Activated naive CD8-positive, alpha-beta T cell treated with anti-CD3 and anti-CD28 coated beads, Interleukin-2, amount 10 ng/mL, durations not matched to agents 7 days and 5 days (primary cell): ENCODE measurements around the gene ZNF793. TPM values are rescaled to one million over a fixed set of nuclear protein-coding genes. Genes with fewer than 3 reads are reported as not detected.

Experiments used
- ATAC-seq: fragments of 150-1000 bp; cut with Tn5 transposase; one replicate; pipeline ENCODE4 v1.10.0; 2021; ENCODE audit warnings: low read depth, moderate library complexity
- POLR2A ChIA-PET: fragments of 350-600 bp; sonication (Branson Sonifier 250); formaldehyde crosslinking; loops from one replicate; lab custom pipeline; 2021; ENCODE audit warnings: antibody characterized with exemption; lab: Charles Lee
- DNase-seq: peaks from one replicate; pipeline ENCODE4 v3.0.0; 2021
- H3K27ac Mint-ChIP-seq: one replicate; pipeline ENCODE4 v1.8.0; 2022; ENCODE audit warnings: mild to moderate bottlenecking, mixed read lengths
- H3K27me3 Mint-ChIP-seq: one replicate; pipeline ENCODE4 v1.8.0; 2022; ENCODE audit warnings: mild to moderate bottlenecking, moderate library complexity, mixed read lengths
- H3K36me3 Mint-ChIP-seq: one replicate; pipeline ENCODE4 v1.8.0; 2021; ENCODE audit warnings: mild to moderate bottlenecking, mixed read lengths
- H3K4me1 Mint-ChIP-seq: one replicate; pipeline ENCODE4 v1.8.0; 2021; ENCODE audit warnings: mixed read lengths
- H3K4me3 Mint-ChIP-seq: one replicate; pipeline ENCODE4 v1.8.0; 2022; ENCODE audit warnings: mild to moderate bottlenecking, moderate library complexity, mixed read lengths
- H3K9me3 Mint-ChIP-seq: one replicate; pipeline ENCODE4 v1.8.0; 2021; ENCODE audit warnings: mixed read lengths
- total RNA-seq, 2 experiments: library from RNA; stranded (reverse); gene quantifications; one replicate each; pipeline ENCODE4 v1.2.3, GENCODE V29; 2021

The ZNF793 gene
- total RNA-seq, 2 experiments from 2014 or later: 10.6 to 11.1 TPM

GRCh38 chr19:37511186-37511585 is 4.4 kb downstream of the ZNF793 start:
- ATAC-seq (no peak), DNase-seq (no peak)
- H3K4me1 Mint-ChIP-seq: no peaks in the 10 kb centered on the region
- H3K4me3 Mint-ChIP-seq: no peak overlapping the region
- H3K9me3 Mint-ChIP-seq: peaks cover 24% of the 10 kb centered on the region
- POLR2A ChIA-PET: no interaction called here
- H3K27ac Mint-ChIP-seq: no peak overlapping the region
- no peaks in the 10 kb centered on the region for H3K27me3 Mint-ChIP-seq
- H3K36me3 Mint-ChIP-seq: peaks cover 58% of the 10 kb centered on the region

- H3K27me3 Mint-ChIP-seq: no peaks in the 10 kb centered on the region
- peaks cover 65% of the 10 kb centered on the region for H3K36me3 Mint-ChIP-seq
- POLR2A ChIA-PET: no interaction called here
- peaks cover 24% of the 10 kb centered on the region for H3K9me3 Mint-ChIP-seq
- H3K4me1 Mint-ChIP-seq: no peaks in the 10 kb centered on the region
- DNase-seq (no peak), ATAC-seq (no peak)
- no peak overlapping the region for H3K4me3 Mint-ChIP-seq
- no peak overlapping the region for H3K27ac Mint-ChIP-seq
Measured at GRCh38 chr19:37511821-37512220, 5.1 kb downstream of the ZNF793 start.

GRCh38 chr19:37513397-37513796 is 6.7 kb downstream of the ZNF793 start:
- POLR2A ChIA-PET: no interaction called here
- H3K36me3 Mint-ChIP-seq: peaks cover 66% of the 10 kb centered on the region
- H3K9me3 Mint-ChIP-seq: peaks cover 23% of the 10 kb centered on the region
- no peak overlapping the region for H3K4me3 Mint-ChIP-seq
- no peak for ATAC-seq
- no peak for DNase-seq
- H3K4me1 Mint-ChIP-seq: no peaks in the 10 kb centered on the region
- H3K27me3 Mint-ChIP-seq: no peaks in the 10 kb centered on the region
- H3K27ac Mint-ChIP-seq: no peak overlapping the region

- DNase-seq (no peak), ATAC-seq (no peak)
- POLR2A ChIA-PET: no interaction called here
- Mint-ChIP-seq H3K9me3 (peaks cover 23% of the 10 kb centered on the region), H3K4me3 (no peak overlapping the region), H3K36me3 (peaks cover 55% of the 10 kb centered on the region), H3K27me3 (no peaks in the 10 kb centered on the region), H3K4me1 (no peaks in the 10 kb centered on the region), H3K27ac (no peak overlapping the region)
Measured at GRCh38 chr19:37519890-37520289, 13.2 kb downstream of the ZNF793 start.

GRCh38 chr19:37537391-37537947 is 30.7 kb downstream of the ZNF793 start:
- H3K36me3 Mint-ChIP-seq: peaks cover 51% of the 10 kb centered on the region
- DNase-seq (no peak), ATAC-seq (no peak)
- no peak overlapping the region for H3K4me3 Mint-ChIP-seq
- POLR2A ChIA-PET: no interaction called here
- H3K9me3 Mint-ChIP-seq: peaks cover 34% of the 10 kb centered on the region
- no peaks in the 10 kb centered on the region for H3K27me3 Mint-ChIP-seq
- no peak overlapping the region for H3K27ac Mint-ChIP-seq
- no peaks in the 10 kb centered on the region for H3K4me1 Mint-ChIP-seq

GRCh38 chr19:37551129-37551993 is 44.6 kb downstream of the ZNF793 start:
- Mint-ChIP-seq H3K9me3 (peaks cover 32% of the 10 kb centered on the region), H3K36me3 (peaks cover 9% of the 10 kb centered on the region), H3K4me3 (peak overlapping the region; percentile 99), H3K27me3 (no peaks in the 10 kb centered on the region), H3K27ac (peak overlapping the region; percentile 96), H3K4me1 (no peaks in the 10 kb centered on the region)
- POLR2A ChIA-PET: interaction anchor here (1.0 to 2.0 kb wide), 7 partner anchors 36 to 1337 kb away, joined by 3 to 10 read pairs (median 3); partner anchors contain the start of genes ZNF146, ZNF527, ZNF540 and ZNF565
- peak; percentile 90 for DNase-seq
- ATAC-seq: peak; percentile 88

- H3K4me3 Mint-ChIP-seq: no peak overlapping the region
- no peaks in the 10 kb centered on the region for H3K4me1 Mint-ChIP-seq
- ATAC-seq (no peak), DNase-seq (no peak)
- POLR2A ChIA-PET: no interaction called here
- H3K9me3 Mint-ChIP-seq: peaks cover 41% of the 10 kb centered on the region
- no peak overlapping the region for H3K27ac Mint-ChIP-seq
- H3K36me3 Mint-ChIP-seq: peaks cover 37% of the 10 kb centered on the region
- H3K27me3 Mint-ChIP-seq: no peaks in the 10 kb centered on the region
Measured at GRCh38 chr19:37563518-37563917, 56.8 kb downstream of the ZNF793 start.

GRCh38 chr19:37564624-37565369 is 58.1 kb downstream of the ZNF793 start:
- ATAC-seq: no peak
- POLR2A ChIA-PET: no interaction called here
- Mint-ChIP-seq H3K4me1 (no peaks in the 10 kb centered on the region), H3K4me3 (no peak overlapping the region), H3K36me3 (peaks cover 36% of the 10 kb centered on the region), H3K27ac (no peak overlapping the region), H3K27me3 (no peaks in the 10 kb centered on the region), H3K9me3 (peaks cover 44% of the 10 kb centered on the region)
- DNase-seq: no peak

GRCh38 chr19:37565370-37565669 is 58.6 kb downstream of the ZNF793 start:
- Mint-ChIP-seq H3K4me3 (no peak overlapping the region), H3K9me3 (peaks cover 46% of the 10 kb centered on the region), H3K27ac (no peak overlapping the region), H3K27me3 (no peaks in the 10 kb centered on the region), H3K4me1 (no peaks in the 10 kb centered on the region), H3K36me3 (peaks cover 39% of the 10 kb centered on the region)
- ATAC-seq: no peak
- POLR2A ChIA-PET: no interaction called here
- no peak for DNase-seq

- ATAC-seq (no peak), DNase-seq (no peak)
- H3K4me3 Mint-ChIP-seq: no peak overlapping the region
- no peaks in the 10 kb centered on the region for H3K27me3 Mint-ChIP-seq
- H3K4me1 Mint-ChIP-seq: no peaks in the 10 kb centered on the region
- no peak overlapping the region for H3K27ac Mint-ChIP-seq
- peaks cover 39% of the 10 kb centered on the region for H3K9me3 Mint-ChIP-seq
- H3K36me3 Mint-ChIP-seq: peaks cover 45% of the 10 kb centered on the region
- POLR2A ChIA-PET: no interaction called here
Measured at GRCh38 chr19:37572203-37572602, 65.5 kb downstream of the ZNF793 start.

GRCh38 chr19:37583340-37583739 is 76.6 kb downstream of the ZNF793 start:
- H3K27me3 Mint-ChIP-seq: no peaks in the 10 kb centered on the region
- H3K36me3 Mint-ChIP-seq: peaks cover 42% of the 10 kb centered on the region
- POLR2A ChIA-PET: no interaction called here
- H3K9me3 Mint-ChIP-seq: peaks cover 29% of the 10 kb centered on the region
- ATAC-seq (no peak), DNase-seq (no peak)
- H3K27ac Mint-ChIP-seq: no peak overlapping the region
- H3K4me1 Mint-ChIP-seq: no peaks in the 10 kb centered on the region
- H3K4me3 Mint-ChIP-seq: no peak overlapping the region
